ENCODE data around the gene WDFY2. TPM values are rescaled to one million over a fixed set of nuclear protein-coding genes. Genes with fewer than 3 reads are reported as not detected.

WDFY2 gene
- total RNA-seq, 4 donors from 2014 or later = 7.7 to 23.3 (median 18.2) TPM

GRCh38 chr13:51771418-51772104 is 187.3 kb downstream of the WDFY2 start:
- no peak for DNase-seq
- H3K36me3 ChIP-seq = peaks cover 0 to 37% (median 0%) of the 10 kb centered on the region in 3 donors
- 82 to 91% methylated on average over 7 to 16 of the region's 17 CpGs for WGBS, 2 donors
- TF ChIP-seq POLR2A (IDR thresholded peaks at IDR 0.05) = no peak
- no peak for TF ChIP-seq CTCF (IDR thresholded peaks at IDR 0.05)
- H3K9me3 ChIP-seq = no peaks in the 10 kb centered on the region
- intact Hi-C loops (cut with DNase I) = no loop called here
- peaks cover 0 to 29% (median 15%) of the 10 kb centered on the region in 3 donors for H3K4me1 ChIP-seq
- H3K27ac ChIP-seq = no peak overlapping the region
- no peak overlapping the region for H3K4me3 ChIP-seq
- H3K27me3 ChIP-seq = no peaks in the 10 kb centered on the region

DNA sequence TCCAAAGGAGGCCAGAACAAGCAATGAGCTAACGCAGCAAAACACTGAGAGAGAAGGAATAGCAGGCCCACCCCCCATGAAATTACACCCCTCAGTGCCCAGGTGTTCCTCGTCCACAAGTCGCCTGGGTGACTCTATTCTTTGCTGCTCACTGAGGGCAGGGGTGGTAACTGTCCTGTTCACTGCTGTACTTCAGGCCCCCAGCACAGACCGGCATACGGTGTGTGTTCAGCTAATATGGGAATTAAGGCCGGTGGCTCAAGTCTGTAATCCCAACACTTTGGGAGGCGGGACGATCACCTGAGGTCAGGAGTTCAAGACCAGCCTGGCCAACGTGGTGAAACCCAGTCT is 187.8 kb downstream of the WDFY2 start:
- Histone ChIP-seq H3K4me3 (no peak overlapping the region), H3K27ac (no peak overlapping the region), H3K9me3 (no peaks in the 10 kb centered on the region), H3K27me3 (no peaks in the 10 kb centered on the region), H3K36me3 (peaks cover 0 to 32% (median 0%) of the 10 kb centered on the region in 3 donors), H3K4me1 (peaks cover 0 to 29% (median 15%) of the 10 kb centered on the region in 3 donors)
- TF ChIP-seq CTCF (IDR thresholded peaks at IDR 0.05) (no peak), POLR2A (IDR thresholded peaks at IDR 0.05) (no peak)
- intact Hi-C loops (cut with DNase I) = no loop called here
- no peak for DNase-seq
- 76 to 89% methylated on average over 3 of the region's 9 CpGs for WGBS, 2 donors

DNA sequence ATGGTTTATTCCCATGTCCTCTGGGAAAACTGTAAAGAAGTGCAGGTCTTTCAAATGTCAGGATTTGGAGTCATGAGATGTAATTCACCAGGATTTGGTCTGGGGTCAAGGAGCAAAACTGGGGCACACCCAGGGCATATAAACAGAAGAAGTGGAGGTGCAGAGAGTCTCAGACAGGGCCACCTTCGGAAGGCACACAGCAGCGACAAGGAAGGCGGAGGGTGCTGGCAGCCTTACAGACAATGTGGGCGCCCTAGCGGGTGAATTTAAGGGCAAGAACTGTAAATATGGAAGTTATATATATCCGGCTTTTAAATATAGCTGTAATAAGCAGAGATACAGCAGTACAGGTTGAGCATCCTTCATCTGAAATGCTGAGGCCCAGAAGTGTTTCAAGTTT is 188.5 kb downstream of the WDFY2 start:
- H3K27ac ChIP-seq = no peak overlapping the region
- intact Hi-C loops (cut with DNase I) = no loop called here
- TF ChIP-seq CTCF (IDR thresholded peaks at IDR 0.05) (no peak), POLR2A (IDR thresholded peaks at IDR 0.05) (no peak)
- 81 to 90% methylated on average over 6 of the region's 6 CpGs for WGBS, 2 donors
- H3K27me3 ChIP-seq = no peaks in the 10 kb centered on the region
- DNase-seq = no peak
- H3K4me1 ChIP-seq = peaks cover 0 to 29% (median 15%) of the 10 kb centered on the region in 3 donors
- H3K4me3 ChIP-seq = no peak overlapping the region
- H3K36me3 ChIP-seq = peaks cover 0 to 25% (median 0%) of the 10 kb centered on the region in 3 donors
- no peaks in the 10 kb centered on the region for H3K9me3 ChIP-seq

DNA sequence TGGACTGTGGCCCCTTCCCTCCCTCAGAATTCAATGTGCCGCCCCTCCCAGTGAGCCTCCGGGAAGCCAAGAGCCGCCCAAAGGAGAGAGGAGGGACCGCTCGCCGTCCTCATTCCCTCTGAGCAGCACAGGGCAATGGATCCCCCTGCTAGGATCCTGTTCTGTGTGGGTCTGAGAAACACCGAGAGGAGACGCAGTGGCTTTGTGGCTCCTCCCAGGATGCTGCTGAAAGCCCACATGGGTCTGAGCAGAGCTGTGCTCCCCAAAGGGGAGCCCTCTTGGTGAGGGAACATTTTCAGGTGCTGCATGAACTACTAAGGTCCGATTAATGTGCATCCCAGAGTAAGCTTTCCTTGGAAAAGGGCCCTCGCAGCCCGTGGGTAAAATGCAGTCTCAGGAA is 189.3 kb downstream of the WDFY2 start:
- no peaks in the 10 kb centered on the region for H3K9me3 ChIP-seq
- TF ChIP-seq POLR2A (IDR thresholded peaks at IDR 0.05) (no peak), CTCF (IDR thresholded peaks at IDR 0.05) (no peak)
- 83 to 87% methylated on average over 4 to 10 of the region's 11 CpGs for WGBS, 2 donors
- H3K4me1 ChIP-seq = peaks cover 0 to 28% (median 15%) of the 10 kb centered on the region in 3 donors
- peaks cover 0 to 17% (median 0%) of the 10 kb centered on the region in 3 donors for H3K36me3 ChIP-seq
- DNase-seq = no peak
- intact Hi-C loops (cut with DNase I) = no loop called here
- H3K4me3 ChIP-seq = no peak overlapping the region
- H3K27ac ChIP-seq = no peak overlapping the region
- H3K27me3 ChIP-seq = no peaks in the 10 kb centered on the region

GRCh38 chr13:51776179-51776578 is 191.9 kb downstream of the WDFY2 start:
- DNase-seq = no peak
- 71 to 88% methylated on average over 3 to 7 of the region's 7 CpGs for WGBS, 2 donors
- TF ChIP-seq POLR2A (IDR thresholded peaks at IDR 0.05) = no peak
- no peak for TF ChIP-seq CTCF (IDR thresholded peaks at IDR 0.05)
- Histone ChIP-seq H3K27ac (no peak overlapping the region), H3K9me3 (no peaks in the 10 kb centered on the region), H3K4me1 (peaks cover 0 to 1% (median 0%) of the 10 kb centered on the region in 3 donors), H3K36me3 (peaks cover 0 to 12% (median 0%) of the 10 kb centered on the region in 3 donors), H3K4me3 (no peak overlapping the region), H3K27me3 (no peaks in the 10 kb centered on the region)
- intact Hi-C loops (cut with DNase I) = no loop called here
